IMR-90 (cell line): ENCODE data around the gene ZNF775.

Experiments used
- FOS ChIP-seq: fragments of 150-350 bp; IDR thresholded peaks from 2 replicates; pipeline ENCODE4 v1.6.1; 2016; ENCODE audit warnings: low read depth, low read length
- NFE2L2 ChIP-seq: fragments of 150-350 bp; IDR thresholded peaks from 2 replicates; pipeline ENCODE4 v1.6.1; 2016; ENCODE audit warnings: low read depth, mild to moderate bottlenecking, low read length
- POLR2A ChIP-seq: IDR thresholded peaks from 2 replicates; pipeline ENCODE4 v1.6.1; 2012; ENCODE audit warnings: mild to moderate bottlenecking, low read depth, low read length
- RCOR1 ChIP-seq: IDR thresholded peaks from 2 replicates; pipeline ENCODE4 v1.6.1; 2012; ENCODE audit warnings: mild to moderate bottlenecking, low read length, improper control_type of control experiment; ENCODE audit not compliant: insufficient replicate concordance
- SMC3 ChIP-seq: fragments of 150-350 bp; IDR thresholded peaks from 2 replicates; pipeline ENCODE4 v1.6.1; 2016; ENCODE audit warnings: low read depth, mild to moderate bottlenecking, antibody characterized with exemption, low read length, moderate library complexity
- TF ChIP-seq, protein P1 (sequence below): conservative IDR thresholded peaks from 2 replicates; pipeline ENCODE4 v1.5.1; 2012; ENCODE audit warnings: mild to moderate bottlenecking, low read depth, low read length, improper control_type of control experiment
- TF ChIP-seq, protein P2 (sequence below): fragments of 150-350 bp; IDR thresholded peaks from 2 replicates; pipeline ENCODE4 v1.6.1; 2016; ENCODE audit warnings: low read depth, mild to moderate bottlenecking, low read length, moderate library complexity, borderline replicate concordance

GRCh38 chr7:150381785-150382122, 2.6 kb downstream of the ZNF775 start:
- TF ChIP-seq, protein P1, sequence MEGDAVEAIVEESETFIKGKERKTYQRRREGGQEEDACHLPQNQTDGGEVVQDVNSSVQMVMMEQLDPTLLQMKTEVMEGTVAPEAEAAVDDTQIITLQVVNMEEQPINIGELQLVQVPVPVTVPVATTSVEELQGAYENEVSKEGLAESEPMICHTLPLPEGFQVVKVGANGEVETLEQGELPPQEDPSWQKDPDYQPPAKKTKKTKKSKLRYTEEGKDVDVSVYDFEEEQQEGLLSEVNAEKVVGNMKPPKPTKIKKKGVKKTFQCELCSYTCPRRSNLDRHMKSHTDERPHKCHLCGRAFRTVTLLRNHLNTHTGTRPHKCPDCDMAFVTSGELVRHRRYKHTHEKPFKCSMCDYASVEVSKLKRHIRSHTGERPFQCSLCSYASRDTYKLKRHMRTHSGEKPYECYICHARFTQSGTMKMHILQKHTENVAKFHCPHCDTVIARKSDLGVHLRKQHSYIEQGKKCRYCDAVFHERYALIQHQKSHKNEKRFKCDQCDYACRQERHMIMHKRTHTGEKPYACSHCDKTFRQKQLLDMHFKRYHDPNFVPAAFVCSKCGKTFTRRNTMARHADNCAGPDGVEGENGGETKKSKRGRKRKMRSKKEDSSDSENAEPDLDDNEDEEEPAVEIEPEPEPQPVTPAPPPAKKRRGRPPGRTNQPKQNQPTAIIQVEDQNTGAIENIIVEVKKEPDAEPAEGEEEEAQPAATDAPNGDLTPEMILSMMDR: no peak
- TF ChIP-seq SMC3: no peak
- TF ChIP-seq, protein P2, sequence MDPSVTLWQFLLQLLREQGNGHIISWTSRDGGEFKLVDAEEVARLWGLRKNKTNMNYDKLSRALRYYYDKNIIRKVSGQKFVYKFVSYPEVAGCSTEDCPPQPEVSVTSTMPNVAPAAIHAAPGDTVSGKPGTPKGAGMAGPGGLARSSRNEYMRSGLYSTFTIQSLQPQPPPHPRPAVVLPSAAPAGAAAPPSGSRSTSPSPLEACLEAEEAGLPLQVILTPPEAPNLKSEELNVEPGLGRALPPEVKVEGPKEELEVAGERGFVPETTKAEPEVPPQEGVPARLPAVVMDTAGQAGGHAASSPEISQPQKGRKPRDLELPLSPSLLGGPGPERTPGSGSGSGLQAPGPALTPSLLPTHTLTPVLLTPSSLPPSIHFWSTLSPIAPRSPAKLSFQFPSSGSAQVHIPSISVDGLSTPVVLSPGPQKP: no peak
- no peak for TF ChIP-seq POLR2A
- no peak for TF ChIP-seq RCOR1
- no peak for TF ChIP-seq FOS
- no peak for TF ChIP-seq NFE2L2
